Esophagus muscularis mucosa (tissue), 4 donors: ENCODE measurements around the gene CBLL2. TPM values are rescaled to one million over a fixed set of nuclear protein-coding genes. Genes with fewer than 3 reads are reported as not detected.
"Not testable (repeated sequence)": the region's sequence is repeated elsewhere in the genome, so short reads cannot be mapped to it uniquely, and the experiment has no call there.

Experiments
- DNase-seq: peaks from one replicate; pipeline ENCODE4 v3.0.0-alpha.2; 2017; ENCODE audit errors: extremely low spot score
- H3K27ac ChIP-seq, 4 donors: fragments of 200-600 bp; sonication (generic); replicated peaks in 1 of 4; 1 replicate in 3 of 4; 2 replicates in 1 of 4; pipeline ENCODE4 v1.5.1; 2016 to 2019; ENCODE audit warnings: mild to moderate bottlenecking in 1 of 4
- H3K27me3 ChIP-seq, 4 donors: fragments of 200-600 bp; sonication (generic); one replicate each; pipeline versions ENCODE4 v1.5.1 to v1.6.0; 2016 to 2019
- H3K36me3 ChIP-seq, 4 donors: fragments of 200-600 bp; sonication (generic); one replicate each; pipeline ENCODE4 v1.5.1; 2016 to 2019
- H3K4me1 ChIP-seq, 4 donors: fragments of 200-600 bp; sonication (generic); one replicate each; pipeline ENCODE4 v1.5.1; 2016 to 2019
- H3K4me3 ChIP-seq, 4 donors: fragments of 200-600 bp; sonication (generic); 1 replicate in 2 of 4; 2 replicates in 2 of 4; pipeline ENCODE4 v1.5.1; 2016 to 2019; ENCODE audit warnings: mild to moderate bottlenecking in 4 of 4, moderate library complexity in 1 of 4
- H3K9me3 ChIP-seq, 4 donors: fragments of 200-600 bp; sonication (generic); 1 replicate in 3 of 4; 2 replicates in 1 of 4; pipeline ENCODE4 v1.5.1; 2016 to 2019
- EP300 ChIP-seq: sonication (generic); formaldehyde crosslinking; IDR thresholded peaks from one replicate; pipeline ENCODE4 v1.6.1; 2017; ENCODE audit warnings: antibody characterized with exemption
- POLR2A ChIP-seq: fragments of 450-650 bp; IDR thresholded peaks from one replicate; pipeline ENCODE4 v1.6.1; 2017; ENCODE audit warnings: antibody characterized with exemption, moderate library complexity, mild to moderate bottlenecking, low read depth
- POLR2AphosphoS5 ChIP-seq, 2 donors: sonication (generic); formaldehyde crosslinking; IDR thresholded peaks; one replicate each; pipeline ENCODE4 v1.6.1; 2017; ENCODE audit warnings: antibody characterized with exemption in 2 of 2
- WGBS: methylation state at CpG from one replicate; pipeline ENCODE4 v1.1.5; 2018; 5-methylcytosine and 5-hydroxymethylcytosine counted together
- intact Hi-C: fragments of 100-400 bp; cut with DNase I; formaldehyde crosslinking; loops from one replicate; pipeline ENCODE4 v1.15.1; 2023
- total RNA-seq, 4 donors: library from RNA; depleted of rRNA; stranded (reverse); fragments of >200 nt; gene quantifications; one replicate each; pipeline versions ENCODE4 v1.1.0 to v1.2.1, GENCODE V29; 2016
- TF ChIP-seq, protein P1 (sequence below), 3 experiments: fragments of 200-600 bp in 2 of 3; fragments of 450-650 bp in 1 of 3; sonication (generic) in 2 of 3; IDR thresholded peaks; one replicate each; pipeline ENCODE4 v1.5.1; 2017 to 2019; ENCODE audit warnings: antibody characterized with exemption in 3 of 3, mild to moderate bottlenecking in 2 of 3, moderate library complexity in 1 of 3

The CBLL2 gene
- total RNA-seq, 4 donors from 2014 or later = not detected

DNA sequence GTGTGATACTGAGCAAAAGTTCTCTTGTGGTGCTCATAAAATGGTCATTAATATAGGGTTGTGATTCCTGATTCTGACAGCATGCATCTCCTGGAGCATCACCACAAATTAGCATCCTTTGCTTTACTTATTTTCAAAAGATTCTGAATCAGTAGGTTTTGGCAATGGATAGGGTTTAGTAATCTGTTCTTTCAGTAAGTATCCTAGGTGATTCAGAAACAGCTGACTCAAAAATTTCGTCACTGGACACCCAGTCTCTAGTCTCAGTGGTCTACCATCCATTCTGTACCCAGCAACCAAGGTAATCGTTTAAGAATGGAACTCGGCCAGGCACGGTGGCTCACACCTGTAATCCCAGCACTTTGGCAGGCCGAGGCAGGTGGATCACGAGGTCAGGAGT lies 4.1 kb downstream of the CBLL2 start:
- intact Hi-C loops = no loop called here

GRCh38 chrX:22278375-22278774 lies 5.7 kb downstream of the CBLL2 start:
- peaks cover 0 to 9% (median 0%) of the 10 kb centered on the region in 4 donors for H3K9me3 ChIP-seq
- H3K36me3 ChIP-seq = no peaks in the 10 kb centered on the region
- TF ChIP-seq POLR2A (no peak), EP300 (no peak), POLR2AphosphoS5 (IDR thresholded peaks at IDR 0.05) (no peak)
- TF ChIP-seq, protein P1, sequence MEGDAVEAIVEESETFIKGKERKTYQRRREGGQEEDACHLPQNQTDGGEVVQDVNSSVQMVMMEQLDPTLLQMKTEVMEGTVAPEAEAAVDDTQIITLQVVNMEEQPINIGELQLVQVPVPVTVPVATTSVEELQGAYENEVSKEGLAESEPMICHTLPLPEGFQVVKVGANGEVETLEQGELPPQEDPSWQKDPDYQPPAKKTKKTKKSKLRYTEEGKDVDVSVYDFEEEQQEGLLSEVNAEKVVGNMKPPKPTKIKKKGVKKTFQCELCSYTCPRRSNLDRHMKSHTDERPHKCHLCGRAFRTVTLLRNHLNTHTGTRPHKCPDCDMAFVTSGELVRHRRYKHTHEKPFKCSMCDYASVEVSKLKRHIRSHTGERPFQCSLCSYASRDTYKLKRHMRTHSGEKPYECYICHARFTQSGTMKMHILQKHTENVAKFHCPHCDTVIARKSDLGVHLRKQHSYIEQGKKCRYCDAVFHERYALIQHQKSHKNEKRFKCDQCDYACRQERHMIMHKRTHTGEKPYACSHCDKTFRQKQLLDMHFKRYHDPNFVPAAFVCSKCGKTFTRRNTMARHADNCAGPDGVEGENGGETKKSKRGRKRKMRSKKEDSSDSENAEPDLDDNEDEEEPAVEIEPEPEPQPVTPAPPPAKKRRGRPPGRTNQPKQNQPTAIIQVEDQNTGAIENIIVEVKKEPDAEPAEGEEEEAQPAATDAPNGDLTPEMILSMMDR (IDR thresholded peaks at IDR 0.05) = no peak
- no peak overlapping the region for H3K27ac ChIP-seq
- 46% methylated on average over 3 of the region's 3 CpGs for WGBS
- no peaks in the 10 kb centered on the region for H3K4me1 ChIP-seq
- intact Hi-C loops = no loop called here
- H3K4me3 ChIP-seq = no peak overlapping the region
- DNase-seq = no peak
- no peaks in the 10 kb centered on the region for H3K27me3 ChIP-seq

More for the DNA sequence above, 4.1 kb downstream of the CBLL2 start:
- Histone ChIP-seq H3K4me3 (no peak overlapping the region), H3K27me3 (no peaks in the 10 kb centered on the region), H3K36me3 (no peaks in the 10 kb centered on the region), H3K9me3 (peaks cover 0 to 9% (median 0%) of the 10 kb centered on the region in 4 donors), H3K27ac (no peak overlapping the region), H3K4me1 (no peaks in the 10 kb centered on the region)
- DNase-seq = no peak
- TF ChIP-seq, protein P1 (IDR thresholded peaks at IDR 0.05) = no peak
- TF ChIP-seq EP300 = no peak
- no peak for TF ChIP-seq POLR2A
- TF ChIP-seq POLR2AphosphoS5 (IDR thresholded peaks at IDR 0.05) = no peak
- 76% methylated on average over 6 of the region's 6 CpGs for whole genome bisulfite sequencing

GRCh38 chrX:22289209-22289608 lies 16.5 kb downstream of the CBLL2 start:
- H3K27ac ChIP-seq, H3K9me3 ChIP-seq, H3K4me1 ChIP-seq, H3K36me3 ChIP-seq, intact Hi-C loops, H3K4me3 ChIP-seq, DNase-seq, H3K27me3 ChIP-seq: not testable (repeated sequence)
- 100% methylated on average over 2 of the region's 3 CpGs for WGBS

- intact Hi-C loops = no loop called here
- TF ChIP-seq POLR2AphosphoS5 (IDR thresholded peaks at IDR 0.05) (no peak), POLR2A (no peak), EP300 (no peak)
- TF ChIP-seq, protein P1 (IDR thresholded peaks at IDR 0.05) = no peak
- Histone ChIP-seq H3K4me3 (no peak overlapping the region), H3K4me1 (peaks cover 11 to 15% (median 13%) of the 10 kb centered on the region in 4 donors), H3K27ac (no peak overlapping the region), H3K36me3 (no peaks in the 10 kb centered on the region), H3K27me3 (no peaks in the 10 kb centered on the region), H3K9me3 (no peaks in the 10 kb centered on the region)
- DNase-seq = no peak
- WGBS = 79% methylated on average over 2 of the region's 2 CpGs
Observed at GRCh38 chrX:22296871-22297270, 24.2 kb downstream of the CBLL2 start.

GRCh38 chrX:22300130-22300529 lies 27.4 kb downstream of the CBLL2 start:
- no peak for DNase-seq
- 4% methylated on average over 2 of the region's 2 CpGs for WGBS

More at GRCh38 chrX:22300130-22300529, 27.4 kb downstream of the CBLL2 start:
- Histone ChIP-seq H3K9me3 (no peaks in the 10 kb centered on the region), H3K36me3 (no peaks in the 10 kb centered on the region), H3K27me3 (no peaks in the 10 kb centered on the region), H3K4me1 (peaks cover 11 to 15% (median 13%) of the 10 kb centered on the region in 4 donors), H3K27ac (peak overlapping the region in 1 of 4 donors; percentile 53), H3K4me3 (no peak overlapping the region)
- TF ChIP-seq EP300 (no peak), POLR2AphosphoS5 (IDR thresholded peaks at IDR 0.05) (no peak), POLR2A (no peak)
- TF ChIP-seq, protein P1 (IDR thresholded peaks at IDR 0.05) = no peak
- intact Hi-C loops = no loop called here
